ENCODE data around the gene FGF1.

- TF ChIP-seq HDGF (IDR thresholded peaks at IDR 0.05; ENCODE audit: borderline replicate concordance) = no peak
- no peak for TF ChIP-seq TARDBP (IDR thresholded peaks at IDR 0.05)
- no peak for TF ChIP-seq NFRKB (IDR thresholded peaks at IDR 0.05)
- TF ChIP-seq FOXM1 (IDR thresholded peaks at IDR 0.05; ENCODE audit: borderline replicate concordance) = no peak
- no peak for TF ChIP-seq SP1 (IDR thresholded peaks at IDR 0.05)
Measured at GRCh38 chr5:142611154-142611553, 74.7 kb downstream of the FGF1 start.
